Measurements from ENCODE around the gene RGS17. TPM values are rescaled to one million over a fixed set of nuclear protein-coding genes. Genes with fewer than 3 reads are reported as not detected.

RGS17 gene, protein sequence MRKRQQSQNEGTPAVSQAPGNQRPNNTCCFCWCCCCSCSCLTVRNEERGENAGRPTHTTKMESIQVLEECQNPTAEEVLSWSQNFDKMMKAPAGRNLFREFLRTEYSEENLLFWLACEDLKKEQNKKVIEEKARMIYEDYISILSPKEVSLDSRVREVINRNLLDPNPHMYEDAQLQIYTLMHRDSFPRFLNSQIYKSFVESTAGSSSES
- total RNA-seq (2.4 TPM), polyA plus RNA-seq (1.6 TPM)
- long read RNA-seq, donor 1 = 0 reads
- long read RNA-seq, donor 2 = 0 reads
- long read RNA-seq, donor 3 = 0 reads
- long read RNA-seq, donor 4, partial matches to known transcripts = 0 of 2 reads
- long read RNA-seq, donor 4, other reads (novel, unspliced or antisense) = 0 of 2 reads
- long read RNA-seq, donor 5, partial matches to known transcripts = 0 of 1 reads
- long read RNA-seq, donor 5, other reads (novel, unspliced or antisense) = 0 of 1 reads
- long read RNA-seq, donor 6, partial matches to known transcripts = 0 of 1 reads
- long read RNA-seq, donor 6, other reads (novel, unspliced or antisense) = 0 of 1 reads
- long read RNA-seq, donor 7, partial matches to known transcripts = 0 of 1 reads
- long read RNA-seq, donor 7, other reads (novel, unspliced or antisense) = 0 of 1 reads
- long read RNA-seq, donor 8, partial matches to known transcripts = 0 of 1 reads
- long read RNA-seq, donor 8, other reads (novel, unspliced or antisense) = 0 of 1 reads
- long read RNA-seq, donor 9 = 0 reads
- long read RNA-seq, donor 10 = 0 reads

DNA sequence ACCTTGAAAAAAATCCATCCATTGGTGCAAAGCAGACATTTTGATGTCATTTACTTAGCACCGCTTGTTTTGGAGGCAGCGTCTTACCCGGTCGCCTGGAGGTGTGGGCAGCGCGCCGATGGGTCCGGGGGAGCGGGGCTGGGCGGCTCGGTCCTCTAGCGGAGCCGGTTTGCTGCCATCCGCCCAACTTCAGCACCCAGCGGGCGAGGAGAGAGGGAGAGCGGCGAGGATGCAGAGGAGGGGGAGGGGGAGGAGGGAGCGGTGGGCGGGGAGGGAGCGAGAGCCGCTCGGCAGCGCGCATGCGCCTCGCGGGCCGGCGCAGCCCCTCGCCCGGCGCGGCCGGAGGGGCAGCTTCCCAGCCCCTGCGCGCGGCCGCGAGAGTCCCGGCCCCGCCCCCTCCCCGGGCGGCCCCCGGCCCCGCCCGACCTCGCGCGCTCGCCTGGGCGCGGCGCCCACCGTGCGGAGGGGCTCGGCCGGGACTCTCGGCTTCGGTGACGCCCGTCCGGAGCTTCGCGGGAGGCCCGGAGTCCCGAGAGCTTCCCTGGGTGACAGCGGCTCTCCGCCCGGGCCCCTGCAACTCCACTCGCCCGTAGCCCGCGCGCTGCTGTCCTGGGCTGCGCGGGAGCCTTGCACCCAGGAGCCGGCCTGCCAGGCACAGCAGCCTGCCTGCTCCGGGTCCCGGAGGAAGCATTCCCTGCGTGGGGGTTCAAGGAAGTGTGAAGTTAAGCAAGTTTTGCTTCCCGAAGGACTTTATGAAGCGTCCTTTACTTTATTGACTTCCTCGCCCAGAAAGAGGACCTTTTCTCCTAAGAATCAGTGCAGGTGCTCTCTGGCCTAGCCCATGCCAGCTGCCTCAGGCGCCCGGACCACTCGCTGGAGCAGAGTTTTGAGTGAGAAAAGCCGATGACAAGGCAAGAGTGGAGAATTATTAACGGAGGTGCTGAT, at the start of gene RGS17:
Gene RGS17, minus strand, starts transcription at position 246 of the 945 bp plus-strand sequence. CDS start 87,264 bp downstream, outside the sequence.
- peaks cover 10 to 12% of the 10 kb centered on the region in 2 donors for H3K4me1 ChIP-seq (ENCODE audit: control insufficient read depth in 2 of 2, insufficient read depth in 2 of 2, low read length in 2 of 2)
- H3K27me3 ChIP-seq (ENCODE audit: control insufficient read depth in 2 of 2, insufficient read depth in 1 of 2, low read length in 1 of 2) = peaks cover 44 to 48% of the 10 kb centered on the region in 2 donors
- peak in 7 of 9 donors; percentile 25 to 66 (median 33) for DNase-seq (ENCODE audit: low read depth in 6 of 9, low spot score in 9 of 9)
- peak within 1 kb of the TSS in 1 of 2 donors; percentile 24 for H3K27ac ChIP-seq (ENCODE audit: low read depth in 1 of 2, low read length in 1 of 2)
- WGBS = 4% methylated on average over 89 of the region's 89 CpGs
- peak within 1 kb of the TSS; percentile 47 to 64 for H3K4me3 ChIP-seq (ENCODE audit: low read length in 2 of 2)
- H3K36me3 ChIP-seq (ENCODE audit: control insufficient read depth in 2 of 2, insufficient read depth in 2 of 2, low read length in 1 of 2) = no peaks in the 10 kb centered on the region
- peaks cover 0 to 4% of the 10 kb centered on the region in 2 donors for H3K9me3 ChIP-seq (ENCODE audit: control insufficient read depth in 2 of 2, insufficient read depth in 1 of 2, low read length in 1 of 2)

- Histone ChIP-seq H3K27ac (ENCODE audit: low read depth in 1 of 2, low read length in 1 of 2) (no peak overlapping the region), H3K4me3 (ENCODE audit: low read length in 2 of 2) (no peak overlapping the region), H3K4me1 (ENCODE audit: control insufficient read depth in 2 of 2, insufficient read depth in 2 of 2, low read length in 2 of 2) (no peaks in the 10 kb centered on the region), H3K27me3 (ENCODE audit: control insufficient read depth in 2 of 2, insufficient read depth in 1 of 2, low read length in 1 of 2) (no peaks in the 10 kb centered on the region), H3K9me3 (ENCODE audit: control insufficient read depth in 2 of 2, insufficient read depth in 1 of 2, low read length in 1 of 2) (no peaks in the 10 kb centered on the region), H3K36me3 (ENCODE audit: control insufficient read depth in 2 of 2, insufficient read depth in 2 of 2, low read length in 1 of 2) (no peaks in the 10 kb centered on the region)
- no peak for DNase-seq (ENCODE audit: low read depth in 6 of 9, low spot score in 9 of 9)
Observed at GRCh38 chr6:153172815-153173214, 41.7 kb upstream of the RGS17 start.

GRCh38 chr6:153170511-153170910, 39.4 kb upstream of the RGS17 start:
- 62% methylated on average over 3 of the region's 3 CpGs for WGBS
- DNase-seq (ENCODE audit: low read depth in 6 of 9, low spot score in 9 of 9) = no peak
- H3K27me3 ChIP-seq (ENCODE audit: control insufficient read depth in 2 of 2, insufficient read depth in 1 of 2, low read length in 1 of 2) = no peaks in the 10 kb centered on the region
- H3K4me1 ChIP-seq (ENCODE audit: control insufficient read depth in 2 of 2, insufficient read depth in 2 of 2, low read length in 2 of 2) = no peaks in the 10 kb centered on the region
- no peaks in the 10 kb centered on the region for H3K36me3 ChIP-seq (ENCODE audit: control insufficient read depth in 2 of 2, insufficient read depth in 2 of 2, low read length in 1 of 2)
- no peaks in the 10 kb centered on the region for H3K9me3 ChIP-seq (ENCODE audit: control insufficient read depth in 2 of 2, insufficient read depth in 1 of 2, low read length in 1 of 2)
- no peak overlapping the region for H3K4me3 ChIP-seq (ENCODE audit: low read length in 2 of 2)
- H3K27ac ChIP-seq (ENCODE audit: low read depth in 1 of 2, low read length in 1 of 2) = no peak overlapping the region

DNA sequence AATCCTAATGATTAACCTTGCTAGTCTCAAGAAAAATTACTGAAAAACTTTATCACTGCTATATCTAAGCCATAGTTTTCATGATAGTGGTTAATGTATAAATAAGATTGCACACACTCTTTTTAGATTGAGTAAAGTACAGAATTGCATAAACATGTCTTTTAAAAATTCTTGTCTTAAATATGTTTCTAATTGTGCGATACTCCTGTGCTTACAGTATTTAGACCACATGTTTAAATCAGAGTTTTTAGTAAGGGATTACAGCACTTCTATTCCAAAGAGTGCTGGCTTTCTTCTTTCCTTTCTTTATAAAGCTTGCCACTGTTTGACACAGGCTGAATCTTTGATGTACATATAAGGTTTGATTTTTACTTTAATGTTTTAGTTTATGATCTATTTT, 36.8 kb upstream of the RGS17 start:
- DNase-seq (ENCODE audit: low read depth in 6 of 9, low spot score in 9 of 9) = no peak
- H3K4me1 ChIP-seq (ENCODE audit: control insufficient read depth in 2 of 2, insufficient read depth in 2 of 2, low read length in 2 of 2) = no peaks in the 10 kb centered on the region
- WGBS = 99% methylated on average over 1 of the region's 1 CpG
- no peaks in the 10 kb centered on the region for H3K36me3 ChIP-seq (ENCODE audit: control insufficient read depth in 2 of 2, insufficient read depth in 2 of 2, low read length in 1 of 2)
- H3K9me3 ChIP-seq (ENCODE audit: control insufficient read depth in 2 of 2, insufficient read depth in 1 of 2, low read length in 1 of 2) = no peaks in the 10 kb centered on the region
- H3K4me3 ChIP-seq (ENCODE audit: low read length in 2 of 2) = no peak overlapping the region
- no peaks in the 10 kb centered on the region for H3K27me3 ChIP-seq (ENCODE audit: control insufficient read depth in 2 of 2, insufficient read depth in 1 of 2, low read length in 1 of 2)
- no peak overlapping the region for H3K27ac ChIP-seq (ENCODE audit: low read depth in 1 of 2, low read length in 1 of 2)

GRCh38 chr6:153167061-153167891, 36.2 kb upstream of the RGS17 start:
- WGBS = 92% methylated on average over 9 of the region's 9 CpGs
- DNase-seq (ENCODE audit: low read depth in 6 of 9, low spot score in 9 of 9) = no peak
- H3K27ac ChIP-seq (ENCODE audit: low read depth in 1 of 2, low read length in 1 of 2) = no peak overlapping the region

DNA sequence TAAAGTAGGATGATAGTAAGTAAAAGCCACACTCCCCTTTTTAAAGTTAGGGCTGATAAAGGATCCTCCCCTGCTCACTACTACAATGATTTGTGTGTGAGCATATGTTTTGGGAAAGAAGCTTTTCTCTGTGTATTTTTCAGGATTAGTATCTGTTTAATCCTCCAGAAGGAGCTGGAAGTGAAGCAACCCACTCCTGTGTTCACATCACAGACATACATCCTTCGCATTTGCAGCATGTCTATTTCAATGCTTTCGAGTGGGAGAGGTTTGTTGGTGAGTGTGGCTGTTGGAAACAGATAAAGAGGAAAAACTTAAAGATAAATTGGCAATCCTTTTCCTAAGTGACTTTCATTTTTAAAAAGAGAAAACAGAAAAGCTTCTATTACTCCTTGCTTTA, 31.6 kb upstream of the RGS17 start:
- Histone ChIP-seq H3K27me3 (ENCODE audit: control insufficient read depth in 2 of 2, insufficient read depth in 1 of 2, low read length in 1 of 2) (no peaks in the 10 kb centered on the region), H3K27ac (ENCODE audit: low read depth in 1 of 2, low read length in 1 of 2) (no peak overlapping the region), H3K4me1 (ENCODE audit: control insufficient read depth in 2 of 2, insufficient read depth in 2 of 2, low read length in 2 of 2) (no peaks in the 10 kb centered on the region), H3K9me3 (ENCODE audit: control insufficient read depth in 2 of 2, insufficient read depth in 1 of 2, low read length in 1 of 2) (no peaks in the 10 kb centered on the region), H3K36me3 (ENCODE audit: control insufficient read depth in 2 of 2, insufficient read depth in 2 of 2, low read length in 1 of 2) (no peaks in the 10 kb centered on the region), H3K4me3 (ENCODE audit: low read length in 2 of 2) (no peak overlapping the region)
- DNase-seq (ENCODE audit: low read depth in 6 of 9, low spot score in 9 of 9) = no peak
- WGBS = 92% methylated on average over 2 of the region's 2 CpGs

More at GRCh38 chr6:153167061-153167891, 36.2 kb upstream of the RGS17 start:
- Histone ChIP-seq H3K27me3 (ENCODE audit: control insufficient read depth in 2 of 2, insufficient read depth in 1 of 2, low read length in 1 of 2) (no peaks in the 10 kb centered on the region), H3K4me3 (ENCODE audit: low read length in 2 of 2) (no peak overlapping the region), H3K4me1 (ENCODE audit: control insufficient read depth in 2 of 2, insufficient read depth in 2 of 2, low read length in 2 of 2) (no peaks in the 10 kb centered on the region), H3K36me3 (ENCODE audit: control insufficient read depth in 2 of 2, insufficient read depth in 2 of 2, low read length in 1 of 2) (no peaks in the 10 kb centered on the region), H3K9me3 (ENCODE audit: control insufficient read depth in 2 of 2, insufficient read depth in 1 of 2, low read length in 1 of 2) (no peaks in the 10 kb centered on the region)

DNA sequence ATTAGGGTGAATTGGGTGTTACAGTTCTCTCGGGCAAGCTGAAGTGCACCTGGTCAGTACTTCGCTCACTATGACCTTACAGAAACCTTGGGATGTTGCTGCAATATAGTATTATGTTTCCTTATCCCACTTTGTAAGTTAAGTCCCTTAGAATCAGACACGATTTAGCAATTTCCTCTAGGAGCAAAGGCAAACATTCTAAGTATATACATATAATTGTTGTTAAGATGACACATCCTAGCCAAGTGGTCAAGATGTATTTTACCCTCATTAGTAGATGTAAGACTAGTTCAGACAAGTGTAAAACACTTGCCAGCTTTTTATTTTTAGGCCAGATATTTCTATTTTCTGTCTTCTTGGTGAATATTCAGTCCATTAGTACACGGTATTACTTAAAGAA, 31.1 kb upstream of the RGS17 start:
- no peak for DNase-seq (ENCODE audit: low read depth in 6 of 9, low spot score in 9 of 9)
- no peak overlapping the region for H3K4me3 ChIP-seq (ENCODE audit: low read length in 2 of 2)
- no peaks in the 10 kb centered on the region for H3K9me3 ChIP-seq (ENCODE audit: control insufficient read depth in 2 of 2, insufficient read depth in 1 of 2, low read length in 1 of 2)
- no peaks in the 10 kb centered on the region for H3K36me3 ChIP-seq (ENCODE audit: control insufficient read depth in 2 of 2, insufficient read depth in 2 of 2, low read length in 1 of 2)
- no peaks in the 10 kb centered on the region for H3K27me3 ChIP-seq (ENCODE audit: control insufficient read depth in 2 of 2, insufficient read depth in 1 of 2, low read length in 1 of 2)
- H3K27ac ChIP-seq (ENCODE audit: low read depth in 1 of 2, low read length in 1 of 2) = no peak overlapping the region
- WGBS = 90% methylated on average over 4 of the region's 4 CpGs
- H3K4me1 ChIP-seq (ENCODE audit: control insufficient read depth in 2 of 2, insufficient read depth in 2 of 2, low read length in 2 of 2) = no peaks in the 10 kb centered on the region

GRCh38 chr6:153160221-153160620, 29.1 kb upstream of the RGS17 start:
- DNase-seq (ENCODE audit: low read depth in 6 of 9, low spot score in 9 of 9) = no peak
- Histone ChIP-seq H3K4me1 (ENCODE audit: control insufficient read depth in 2 of 2, insufficient read depth in 2 of 2, low read length in 2 of 2) (no peaks in the 10 kb centered on the region), H3K9me3 (ENCODE audit: control insufficient read depth in 2 of 2, insufficient read depth in 1 of 2, low read length in 1 of 2) (no peaks in the 10 kb centered on the region), H3K27me3 (ENCODE audit: control insufficient read depth in 2 of 2, insufficient read depth in 1 of 2, low read length in 1 of 2) (no peaks in the 10 kb centered on the region), H3K36me3 (ENCODE audit: control insufficient read depth in 2 of 2, insufficient read depth in 2 of 2, low read length in 1 of 2) (no peaks in the 10 kb centered on the region), H3K4me3 (ENCODE audit: low read length in 2 of 2) (no peak overlapping the region), H3K27ac (ENCODE audit: low read depth in 1 of 2, low read length in 1 of 2) (no peak overlapping the region)
- 94% methylated on average over 2 of the region's 2 CpGs for WGBS
